Stimulated activated CD8-positive, alpha-beta memory T cell treated with anti-CD3 and anti-CD28 coated beads, Interleukin-7, amount 100 ng/mL, for 48 hours (primary cell): ENCODE results near the gene PRKG1.

Experiments
- DNase-seq, 2 donors: peaks; one replicate each; pipeline ENCODE4 v3.0.0-alpha.2; 2020; ENCODE audit warnings: low read depth in 1 of 2; ENCODE audit errors: extremely low read depth in 1 of 2

PRKG1 gene

DNA sequence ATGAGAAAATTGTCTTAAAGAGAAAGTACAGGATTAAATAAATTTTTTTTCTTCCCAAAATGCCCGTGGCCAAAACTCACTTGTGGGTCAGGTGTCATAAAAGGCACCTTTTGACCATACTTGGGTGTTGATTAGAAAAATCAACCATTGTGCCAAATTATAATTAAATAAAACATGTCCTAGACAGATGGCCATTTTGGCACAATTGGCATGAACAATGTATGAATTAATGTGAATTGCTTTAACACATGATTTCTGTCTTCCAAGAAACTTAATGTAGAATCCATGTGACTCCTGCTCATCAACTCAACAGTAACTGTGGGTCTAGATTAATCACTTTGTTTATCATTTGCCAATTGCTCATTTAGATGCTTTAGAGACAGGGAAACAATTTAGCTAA is 561.1 kb downstream of the PRKG1 start:
- DNase-seq = no peak

- DNase-seq = no peak
Observed at GRCh38 chr10:51638211-51638610, 563.9 kb downstream of the PRKG1 start.

GRCh38 chr10:51638737-51639136 is 564.5 kb downstream of the PRKG1 start:
- DNase-seq = no peak

GRCh38 chr10:51640120-51640819 is 566.0 kb downstream of the PRKG1 start:
- no peak for DNase-seq

- DNase-seq = no peak
Observed at GRCh38 chr10:51642581-51642980, 568.3 kb downstream of the PRKG1 start.

- no peak for DNase-seq
Observed at GRCh38 chr10:51643734-51644133, 569.4 kb downstream of the PRKG1 start.

GRCh38 chr10:51649064-51649463 is 574.8 kb downstream of the PRKG1 start:
- no peak for DNase-seq

DNA sequence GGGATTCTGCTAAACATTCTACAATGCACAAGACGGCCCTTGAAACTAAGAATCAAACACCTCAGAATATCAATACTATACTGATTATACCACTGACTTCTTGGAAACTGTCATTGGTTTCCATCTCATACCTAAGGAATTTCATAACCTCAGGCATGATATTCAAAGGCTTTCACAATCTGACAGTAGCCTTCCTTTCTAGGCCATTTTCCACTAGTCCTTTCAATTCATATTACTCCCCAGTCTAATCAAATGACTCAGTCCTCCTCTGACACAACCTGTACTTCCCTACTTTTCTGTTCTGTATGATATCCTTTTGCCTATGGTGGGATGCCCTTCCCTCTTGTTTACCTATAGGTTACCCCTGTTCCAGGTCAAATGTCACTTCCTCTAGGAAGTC is 576.8 kb downstream of the PRKG1 start:
- no peak for DNase-seq

DNA sequence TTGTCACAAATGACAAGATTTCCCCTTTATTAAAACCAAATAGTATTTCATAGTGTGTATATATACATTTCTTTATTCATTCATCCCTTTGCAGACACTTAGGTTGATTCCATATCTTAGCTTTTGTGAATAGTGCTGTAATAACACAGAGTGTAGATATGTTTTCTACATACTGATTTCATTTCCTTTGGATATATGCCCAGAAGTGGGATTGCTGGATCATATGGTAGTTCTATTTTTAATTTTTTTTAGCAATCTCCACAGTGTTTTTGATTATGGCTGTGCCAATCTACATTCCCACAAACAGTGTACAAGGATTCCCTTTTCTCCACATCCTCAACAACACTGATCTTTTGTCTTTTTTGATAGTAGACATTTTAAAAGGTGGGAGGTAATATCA is 578.7 kb downstream of the PRKG1 start:
- no peak for DNase-seq

DNA sequence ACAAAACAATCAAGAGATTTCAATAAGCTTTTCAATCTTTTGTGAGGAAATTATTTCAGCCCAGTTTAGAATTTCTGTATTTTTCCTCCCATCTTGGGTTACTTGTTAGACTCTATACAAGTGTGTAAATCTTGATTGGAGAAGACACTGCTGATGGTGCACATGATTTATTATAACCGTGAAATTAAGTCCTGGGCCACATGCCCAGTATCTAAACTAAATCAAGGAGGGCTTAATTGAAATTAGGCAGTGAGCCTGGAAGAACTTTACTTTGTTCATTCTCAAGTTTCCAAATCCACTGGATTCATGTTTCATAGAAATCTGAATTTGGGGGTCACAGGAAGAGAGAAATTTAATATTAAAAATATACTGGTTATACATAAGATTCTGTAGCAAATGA is 580.6 kb downstream of the PRKG1 start:
- no peak for DNase-seq

- no peak for DNase-seq
Observed at GRCh38 chr10:51656503-51656902, 582.2 kb downstream of the PRKG1 start.

DNA sequence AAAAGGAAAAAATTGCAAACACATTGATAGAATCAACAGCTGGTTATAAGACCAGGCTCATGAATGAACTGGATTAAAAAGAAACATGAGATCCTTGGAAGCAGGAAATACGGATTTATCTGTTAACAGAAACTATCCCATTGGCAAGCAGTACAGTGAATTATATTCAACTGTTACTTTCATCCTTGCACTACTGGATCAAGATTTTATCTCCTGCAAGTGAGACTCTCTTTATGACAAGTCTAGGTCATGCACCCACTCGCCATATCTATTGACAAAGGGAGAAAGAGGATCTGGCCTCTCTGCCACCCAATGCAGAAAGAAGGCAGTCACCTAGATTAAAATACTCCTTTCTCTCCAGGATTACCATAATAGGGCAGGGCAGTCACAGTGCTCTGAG is 583.7 kb downstream of the PRKG1 start:
- DNase-seq = no peak

GRCh38 chr10:51659344-51659743 is 585.1 kb downstream of the PRKG1 start:
- no peak for DNase-seq

- DNase-seq = no peak
Observed at GRCh38 chr10:51663086-51663485, 588.8 kb downstream of the PRKG1 start.

DNA sequence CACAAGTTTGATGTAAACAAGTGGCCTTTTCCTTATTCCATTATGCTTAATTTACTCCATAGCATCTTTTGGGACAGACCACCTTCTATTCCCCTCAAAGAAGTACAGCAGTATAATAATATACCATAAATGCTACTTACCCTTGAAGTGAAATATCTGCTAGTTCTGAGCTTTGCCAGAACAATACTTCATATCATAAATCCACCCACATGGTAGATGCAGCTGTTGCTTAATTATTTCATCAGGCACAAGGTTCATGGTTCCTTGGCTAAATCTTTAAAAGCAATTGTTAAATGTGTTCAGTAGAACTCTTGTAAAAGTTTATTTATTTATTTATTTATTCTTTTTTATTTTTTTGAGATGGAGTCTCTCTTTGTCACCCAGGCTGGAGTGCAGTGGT is 592.2 kb downstream of the PRKG1 start:
- no peak for DNase-seq

GRCh38 chr10:51667678-51668335 is 593.5 kb downstream of the PRKG1 start:
- DNase-seq = no peak

DNA sequence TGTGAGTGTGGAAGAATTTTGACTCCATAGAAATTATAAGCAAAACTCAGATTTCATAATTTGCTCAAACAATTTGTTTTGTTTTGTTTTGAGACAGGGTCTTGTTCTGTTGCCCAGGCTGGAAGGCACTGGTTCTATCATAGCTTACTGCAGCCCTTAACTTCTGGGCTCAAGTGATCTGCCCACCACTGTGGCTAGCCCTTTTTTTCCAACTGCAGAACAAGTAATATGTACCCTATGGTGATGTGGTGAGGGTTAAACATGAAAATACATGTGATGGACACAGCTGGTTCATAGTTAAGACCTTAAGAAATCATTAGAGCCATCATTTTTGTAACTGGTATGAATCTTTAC is 594.0 kb downstream of the PRKG1 start:
- no peak for DNase-seq

- no peak for DNase-seq
Observed at GRCh38 chr10:51669041-51669440, 594.8 kb downstream of the PRKG1 start.

GRCh38 chr10:51672039-51672535 is 597.8 kb downstream of the PRKG1 start:
- no peak for DNase-seq

GRCh38 chr10:51675088-51675487 is 600.8 kb downstream of the PRKG1 start:
- no peak for DNase-seq

GRCh38 chr10:51679841-51680240 is 605.6 kb downstream of the PRKG1 start:
- no peak for DNase-seq

DNA sequence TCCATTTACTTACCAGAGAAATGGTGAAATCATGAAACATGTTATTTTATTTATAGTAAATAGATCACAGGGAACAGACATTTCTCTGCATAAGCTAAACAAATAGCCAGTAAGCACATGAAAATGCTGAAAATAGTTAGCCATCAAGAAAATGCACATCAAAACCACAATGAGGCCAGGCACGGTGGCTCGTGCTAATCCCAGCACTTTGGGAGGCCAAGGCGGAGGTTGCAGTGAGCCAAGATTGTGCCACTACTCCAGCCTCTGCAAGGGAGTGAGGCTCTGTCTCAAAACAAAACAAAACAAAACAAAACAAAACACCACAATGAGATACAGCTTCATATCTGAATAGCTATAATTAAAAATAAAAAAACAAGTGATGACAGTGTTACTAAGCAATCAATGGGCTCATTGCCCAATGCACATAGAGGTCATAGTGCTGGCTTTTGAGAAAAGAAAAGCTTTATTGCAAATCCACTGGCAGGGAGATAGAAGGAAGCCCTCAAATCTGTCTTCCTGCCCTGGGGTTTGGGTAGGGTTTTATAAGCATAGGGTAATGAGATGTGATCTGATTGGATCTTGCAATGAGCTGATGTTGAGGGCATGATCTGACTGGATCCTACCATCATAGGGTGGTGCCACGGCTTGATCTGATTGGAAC is 608.9 kb downstream of the PRKG1 start:
- no peak for DNase-seq
